ENCODE data around the gene GPX8.
A peak's percentile ranks its signal among the peaks of the same experiment; 100 is the strongest.

The GPX8 gene

GRCh38 chr5:55180016-55180415 is 20.0 kb downstream of the GPX8 start:
- Histone ChIP-seq H3K4me1 (ENCODE audit: control extremely low read depth in 1 of 4, control insufficient read depth in 4 of 4, insufficient read depth in 4 of 4, low read length in 3 of 4) (peaks cover 5 to 16% (median 9%) of the 10 kb centered on the region in 4 experiments), H3K36me3 (ENCODE audit: control insufficient read depth in 4 of 4, insufficient read depth in 4 of 4, low read length in 3 of 4) (no peaks in the 10 kb centered on the region), H3K4me3 (ENCODE audit: control insufficient read depth in 1 of 7, extremely low read depth in 1 of 7, insufficient read depth in 4 of 7, low read depth in 2 of 7, low read length in 6 of 7) (no peak overlapping the region), H3K27me3 (replicated peaks in 2 of 5; ENCODE audit: control insufficient read depth in 4 of 5, insufficient read depth in 5 of 5, low read length in 4 of 5) (peaks cover 27 to 85% (median 31%) of the 10 kb centered on the region in 5 experiments), H3K9me3 (ENCODE audit: control extremely low read depth in 1 of 5, control insufficient read depth in 4 of 5, insufficient read depth in 2 of 5, low read depth in 1 of 5, low read length in 4 of 5) (peaks cover 0 to 5% (median 3%) of the 10 kb centered on the region in 5 experiments), H3K27ac (ENCODE audit: insufficient read depth in 1 of 2, low read depth in 1 of 2, low read length in 2 of 2, poor library complexity in 1 of 2, severe bottlenecking in 2 of 2) (no peak overlapping the region)
- ChIA-PET POLR2A (no interaction called here), CTCF (interaction anchor here (1.4 to 1.7 kb wide), 2 partner anchors 9 to 10 kb away, joined by 3 to 9 read pairs; no protein-coding TSS in a partner anchor)
- 100% methylated on average over 1 of the region's 1 CpG for WGBS (ENCODE audit: insufficient coverage)
- DNase-seq, result no peak

- CTCF ChIA-PET, result interaction anchor here (0.6 to 1.7 kb wide), 9 partner anchors 9 to 51 kb away, joined by 3 to 7 read pairs (median 3); partner anchors contain the start of gene CDC20B
- Histone ChIP-seq H3K27ac (ENCODE audit: insufficient read depth in 1 of 2, low read depth in 1 of 2, low read length in 2 of 2, poor library complexity in 1 of 2, severe bottlenecking in 2 of 2) (no peak overlapping the region), H3K4me1 (ENCODE audit: control extremely low read depth in 1 of 4, control insufficient read depth in 4 of 4, insufficient read depth in 4 of 4, low read length in 3 of 4) (no peaks in the 10 kb centered on the region), H3K9me3 (ENCODE audit: control extremely low read depth in 1 of 5, control insufficient read depth in 4 of 5, insufficient read depth in 2 of 5, low read depth in 1 of 5, low read length in 4 of 5) (peaks cover 0 to 5% (median 3%) of the 10 kb centered on the region in 5 experiments), H3K36me3 (ENCODE audit: control insufficient read depth in 4 of 4, insufficient read depth in 4 of 4, low read length in 3 of 4) (no peaks in the 10 kb centered on the region), H3K27me3 (replicated peaks in 2 of 5; ENCODE audit: control insufficient read depth in 4 of 5, insufficient read depth in 5 of 5, low read length in 4 of 5) (peaks cover 7 to 64% (median 16%) of the 10 kb centered on the region in 5 experiments), H3K4me3 (ENCODE audit: control insufficient read depth in 1 of 7, extremely low read depth in 1 of 7, insufficient read depth in 4 of 7, low read depth in 2 of 7, low read length in 6 of 7) (no peak overlapping the region)
- peak in 2 of 3 donors; percentile 36 to 42 for DNase-seq
- WGBS (ENCODE audit: insufficient coverage), result 65% methylated on average over 2 of the region's 4 CpGs
- POLR2A ChIA-PET, result interaction anchor here (0.7 kb wide), 1 partner anchor 434 kb away, joined by 4 read pairs; no protein-coding TSS in a partner anchor
Measured at GRCh38 chr5:55187370-55187769, 27.4 kb downstream of the GPX8 start.

- peaks cover 0 to 1% (median 0%) of the 10 kb centered on the region in 5 experiments for H3K9me3 ChIP-seq (ENCODE audit: control extremely low read depth in 1 of 5, control insufficient read depth in 4 of 5, insufficient read depth in 2 of 5, low read depth in 1 of 5, low read length in 4 of 5)
- ChIA-PET POLR2A (no interaction called here), CTCF (interaction anchor here (1.0 to 2.7 kb wide), 7 partner anchors 8 to 39 kb away, joined by 3 to 9 read pairs (median 3); no protein-coding TSS in a partner anchor)
- no peaks in the 10 kb centered on the region for H3K36me3 ChIP-seq (ENCODE audit: control insufficient read depth in 4 of 4, insufficient read depth in 4 of 4, low read length in 3 of 4)
- no peak overlapping the region for H3K27ac ChIP-seq (ENCODE audit: insufficient read depth in 1 of 2, low read depth in 1 of 2, low read length in 2 of 2, poor library complexity in 1 of 2, severe bottlenecking in 2 of 2)
- no peak overlapping the region for H3K4me3 ChIP-seq (ENCODE audit: control insufficient read depth in 1 of 7, extremely low read depth in 1 of 7, insufficient read depth in 4 of 7, low read depth in 2 of 7, low read length in 6 of 7)
- H3K27me3 ChIP-seq (replicated peaks in 2 of 5; ENCODE audit: control insufficient read depth in 4 of 5, insufficient read depth in 5 of 5, low read length in 4 of 5), result peaks cover 7 to 65% (median 18%) of the 10 kb centered on the region in 5 experiments
- no peak for DNase-seq
- 94% methylated on average over 2 of the region's 6 CpGs for WGBS (ENCODE audit: insufficient coverage)
- H3K4me1 ChIP-seq (ENCODE audit: control extremely low read depth in 1 of 4, control insufficient read depth in 4 of 4, insufficient read depth in 4 of 4, low read length in 3 of 4), result no peaks in the 10 kb centered on the region
Measured at GRCh38 chr5:55188656-55189540, 28.9 kb downstream of the GPX8 start.

GRCh38 chr5:55191165-55191564 is 31.2 kb downstream of the GPX8 start:
- no peak for DNase-seq
- Histone ChIP-seq H3K4me1 (ENCODE audit: control extremely low read depth in 1 of 4, control insufficient read depth in 4 of 4, insufficient read depth in 4 of 4, low read length in 3 of 4) (no peaks in the 10 kb centered on the region), H3K4me3 (ENCODE audit: control insufficient read depth in 1 of 7, extremely low read depth in 1 of 7, insufficient read depth in 4 of 7, low read depth in 2 of 7, low read length in 6 of 7) (no peak overlapping the region), H3K36me3 (ENCODE audit: control insufficient read depth in 4 of 4, insufficient read depth in 4 of 4, low read length in 3 of 4) (no peaks in the 10 kb centered on the region), H3K9me3 (ENCODE audit: control extremely low read depth in 1 of 5, control insufficient read depth in 4 of 5, insufficient read depth in 2 of 5, low read depth in 1 of 5, low read length in 4 of 5) (no peaks in the 10 kb centered on the region), H3K27ac (ENCODE audit: insufficient read depth in 1 of 2, low read depth in 1 of 2, low read length in 2 of 2, poor library complexity in 1 of 2, severe bottlenecking in 2 of 2) (no peak overlapping the region), H3K27me3 (replicated peaks in 2 of 5; ENCODE audit: control insufficient read depth in 4 of 5, insufficient read depth in 5 of 5, low read length in 4 of 5) (peaks cover 7 to 59% (median 8%) of the 10 kb centered on the region in 5 experiments)
- WGBS (ENCODE audit: insufficient coverage), result no CpG with 5 or more reads among the region's 2 CpGs
- ChIA-PET POLR2A (no interaction called here), CTCF (interaction anchor here (1.0 to 1.9 kb wide), 2 partner anchors 16 to 22 kb away, joined by 3 to 5 read pairs; no protein-coding TSS in a partner anchor)

- WGBS (ENCODE audit: insufficient coverage), result 0% methylated on average over 2 of the region's 2 CpGs
- CTCF ChIA-PET, result interaction anchor here (1.1 kb wide), 1 partner anchor 29 kb away, joined by 3 read pairs; no protein-coding TSS in a partner anchor
- H3K27ac ChIP-seq (ENCODE audit: insufficient read depth in 1 of 2, low read depth in 1 of 2, low read length in 2 of 2, poor library complexity in 1 of 2, severe bottlenecking in 2 of 2), result no peak overlapping the region
- peaks cover 2 to 25% (median 6%) of the 10 kb centered on the region in 5 experiments for H3K27me3 ChIP-seq (replicated peaks in 2 of 5; ENCODE audit: control insufficient read depth in 4 of 5, insufficient read depth in 5 of 5, low read length in 4 of 5)
- H3K4me1 ChIP-seq (ENCODE audit: control extremely low read depth in 1 of 4, control insufficient read depth in 4 of 4, insufficient read depth in 4 of 4, low read length in 3 of 4), result no peaks in the 10 kb centered on the region
- POLR2A ChIA-PET, result no interaction called here
- H3K9me3 ChIP-seq (ENCODE audit: control extremely low read depth in 1 of 5, control insufficient read depth in 4 of 5, insufficient read depth in 2 of 5, low read depth in 1 of 5, low read length in 4 of 5), result no peaks in the 10 kb centered on the region
- no peak overlapping the region for H3K4me3 ChIP-seq (ENCODE audit: control insufficient read depth in 1 of 7, extremely low read depth in 1 of 7, insufficient read depth in 4 of 7, low read depth in 2 of 7, low read length in 6 of 7)
- no peaks in the 10 kb centered on the region for H3K36me3 ChIP-seq (ENCODE audit: control insufficient read depth in 4 of 4, insufficient read depth in 4 of 4, low read length in 3 of 4)
- no peak for DNase-seq
Measured at GRCh38 chr5:55205001-55205400, 45.0 kb downstream of the GPX8 start.

- Histone ChIP-seq H3K36me3 (ENCODE audit: control insufficient read depth in 4 of 4, insufficient read depth in 4 of 4, low read length in 3 of 4) (no peaks in the 10 kb centered on the region), H3K4me1 (ENCODE audit: control extremely low read depth in 1 of 4, control insufficient read depth in 4 of 4, insufficient read depth in 4 of 4, low read length in 3 of 4) (no peaks in the 10 kb centered on the region), H3K9me3 (ENCODE audit: control extremely low read depth in 1 of 5, control insufficient read depth in 4 of 5, insufficient read depth in 2 of 5, low read depth in 1 of 5, low read length in 4 of 5) (no peaks in the 10 kb centered on the region), H3K4me3 (ENCODE audit: control insufficient read depth in 1 of 7, extremely low read depth in 1 of 7, insufficient read depth in 4 of 7, low read depth in 2 of 7, low read length in 6 of 7) (no peak overlapping the region), H3K27me3 (replicated peaks in 2 of 5; ENCODE audit: control insufficient read depth in 4 of 5, insufficient read depth in 5 of 5, low read length in 4 of 5) (peaks cover 0 to 26% (median 13%) of the 10 kb centered on the region in 5 experiments), H3K27ac (ENCODE audit: insufficient read depth in 1 of 2, low read depth in 1 of 2, low read length in 2 of 2, poor library complexity in 1 of 2, severe bottlenecking in 2 of 2) (no peak overlapping the region)
- DNase-seq, result no peak
- WGBS (ENCODE audit: insufficient coverage), result no CpG with 5 or more reads among the region's 2 CpGs
- ChIA-PET POLR2A (no interaction called here), CTCF (interaction anchor here (0.9 kb wide), 1 partner anchor 40 kb away, joined by 4 read pairs; no protein-coding TSS in a partner anchor)
Measured at GRCh38 chr5:55211184-55211874, 51.4 kb downstream of the GPX8 start.
